Activated CD4-positive, alpha-beta T cell treated with anti-CD3 and anti-CD28 coated beads, Interleukin-2, amount 50 U/mL, for 48 hours (primary cell): ENCODE results near the gene ABHD3.
"Not testable (repeated sequence)": the region's sequence is repeated elsewhere in the genome, so short reads cannot be mapped to it uniquely, and the experiment has no call there.

Experiments
- DNase-seq, 2 experiments: peaks; one replicate each; pipeline ENCODE4 v3.0.0-alpha.2; 2020

ABHD3 gene, protein sequence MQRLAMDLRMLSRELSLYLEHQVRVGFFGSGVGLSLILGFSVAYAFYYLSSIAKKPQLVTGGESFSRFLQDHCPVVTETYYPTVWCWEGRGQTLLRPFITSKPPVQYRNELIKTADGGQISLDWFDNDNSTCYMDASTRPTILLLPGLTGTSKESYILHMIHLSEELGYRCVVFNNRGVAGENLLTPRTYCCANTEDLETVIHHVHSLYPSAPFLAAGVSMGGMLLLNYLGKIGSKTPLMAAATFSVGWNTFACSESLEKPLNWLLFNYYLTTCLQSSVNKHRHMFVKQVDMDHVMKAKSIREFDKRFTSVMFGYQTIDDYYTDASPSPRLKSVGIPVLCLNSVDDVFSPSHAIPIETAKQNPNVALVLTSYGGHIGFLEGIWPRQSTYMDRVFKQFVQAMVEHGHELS

DNA sequence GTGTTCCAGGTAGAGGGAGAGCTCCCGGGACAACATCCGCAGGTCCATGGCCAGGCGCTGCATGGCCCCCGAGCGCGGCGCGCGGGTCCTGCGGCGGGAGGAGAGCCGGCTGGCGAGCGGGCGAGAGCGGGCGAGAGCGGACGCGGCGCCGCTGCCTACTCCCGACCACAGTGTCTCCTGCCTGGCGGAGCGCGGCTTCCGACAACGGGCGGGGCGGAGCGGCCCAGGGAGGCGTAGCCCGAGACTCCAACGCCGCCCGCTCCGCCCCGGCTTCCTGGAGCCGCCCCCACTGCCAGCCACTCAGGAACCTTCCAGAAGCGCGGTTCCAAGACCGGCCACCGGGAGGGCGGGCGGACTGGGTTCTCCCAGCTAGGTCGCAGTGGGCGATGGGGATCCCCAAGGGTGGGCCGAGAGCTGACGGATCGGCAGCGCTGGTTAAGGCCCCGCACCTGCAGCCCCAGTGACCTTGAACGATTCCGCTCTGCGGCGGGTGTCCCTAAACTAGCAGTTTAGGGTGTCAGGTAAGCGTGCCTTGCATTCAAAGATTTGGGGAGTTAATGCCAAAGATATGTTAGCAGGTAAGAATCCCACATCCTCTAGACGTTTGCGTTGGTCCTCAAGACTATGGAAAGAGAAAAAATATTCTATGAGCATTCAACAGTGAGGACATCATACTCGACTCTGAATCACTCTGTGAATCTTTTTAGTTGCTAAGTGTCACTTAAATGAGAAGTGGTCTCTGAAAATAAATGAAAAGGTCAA, at the start of gene ABHD3:
Gene ABHD3, minus strand, starts transcription at position 172 of the 762 bp plus-strand sequence. Its CDS starts 109 bp downstream, at position 63.
- DNase-seq, result peak; percentile 89 to 92

- no peak for DNase-seq
These were observed 43.5 kb upstream of the ABHD3 start for GRCh38 chr18:21747764-21748693.

DNA sequence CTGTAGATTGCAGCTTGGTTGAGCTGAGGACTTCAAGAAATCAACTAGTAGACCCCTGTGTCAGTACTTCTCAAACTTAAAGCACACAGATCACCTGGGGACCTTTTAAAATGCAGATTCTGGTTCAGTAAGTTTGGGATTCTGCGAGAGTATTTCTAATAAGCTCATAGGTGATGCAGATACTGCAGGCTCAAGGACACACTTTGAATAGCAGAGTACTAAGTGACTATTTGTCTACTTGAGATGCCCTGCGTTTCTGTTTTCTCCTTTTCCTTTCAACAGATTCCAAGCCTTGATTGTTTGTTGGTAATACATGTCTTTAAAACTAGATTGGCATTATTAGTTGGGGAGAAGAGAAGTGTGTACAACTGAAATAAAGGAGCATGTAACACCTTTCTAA, 42.7 kb upstream of the ABHD3 start:
- no peak for DNase-seq

- no peak for DNase-seq
These were observed 40.7 kb upstream of the ABHD3 start for GRCh38 chr18:21745231-21745630.

GRCh38 chr18:21743166-21743832, 38.7 kb upstream of the ABHD3 start:
- DNase-seq, result no peak

DNA sequence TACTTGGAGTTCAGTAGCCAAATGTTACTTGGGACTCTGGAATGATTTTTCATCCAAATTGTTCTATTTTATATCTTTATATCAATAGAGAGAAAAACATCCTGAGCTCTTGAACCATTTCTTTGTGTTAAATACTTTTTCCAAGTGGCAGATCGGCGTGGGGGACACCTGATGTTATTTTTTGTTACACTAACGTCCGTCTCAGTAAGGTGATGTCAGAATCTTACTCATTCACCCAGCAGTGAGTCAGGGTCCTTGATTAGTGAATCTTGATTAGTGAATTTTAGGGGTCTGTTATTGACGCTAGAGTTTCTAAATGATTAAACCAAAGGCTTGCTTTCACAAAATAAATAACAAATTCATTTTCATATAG, 37.7 kb upstream of the ABHD3 start:
- DNase-seq, result no peak

GRCh38 chr18:21741562-21742314, 37.2 kb upstream of the ABHD3 start:
- DNase-seq, result peak; percentile 31 to 39

DNA sequence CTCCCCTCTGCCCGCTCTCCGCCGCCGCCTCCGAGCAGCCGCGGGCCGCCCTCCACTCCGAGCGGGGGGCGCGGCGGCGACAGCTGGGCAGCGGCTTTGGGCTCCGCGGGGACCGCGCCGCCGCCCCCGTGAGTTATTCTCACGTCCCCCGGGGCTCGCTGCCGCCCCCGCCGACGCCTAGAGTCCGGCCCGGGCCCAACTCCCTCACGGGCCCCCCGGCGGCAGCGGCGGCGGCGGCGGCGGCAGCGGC, 36.7 kb upstream of the ABHD3 start:
- DNase-seq, result no peak

GRCh38 chr18:21740538-21741311, 36.2 kb upstream of the ABHD3 start, which contains the start of gene MIB1:
Gene MIB1, plus strand, starts transcription at chr18:21740792. Its CDS starts 792 bp downstream, at chr18:21741584.
- peak; percentile 99 for DNase-seq

DNA sequence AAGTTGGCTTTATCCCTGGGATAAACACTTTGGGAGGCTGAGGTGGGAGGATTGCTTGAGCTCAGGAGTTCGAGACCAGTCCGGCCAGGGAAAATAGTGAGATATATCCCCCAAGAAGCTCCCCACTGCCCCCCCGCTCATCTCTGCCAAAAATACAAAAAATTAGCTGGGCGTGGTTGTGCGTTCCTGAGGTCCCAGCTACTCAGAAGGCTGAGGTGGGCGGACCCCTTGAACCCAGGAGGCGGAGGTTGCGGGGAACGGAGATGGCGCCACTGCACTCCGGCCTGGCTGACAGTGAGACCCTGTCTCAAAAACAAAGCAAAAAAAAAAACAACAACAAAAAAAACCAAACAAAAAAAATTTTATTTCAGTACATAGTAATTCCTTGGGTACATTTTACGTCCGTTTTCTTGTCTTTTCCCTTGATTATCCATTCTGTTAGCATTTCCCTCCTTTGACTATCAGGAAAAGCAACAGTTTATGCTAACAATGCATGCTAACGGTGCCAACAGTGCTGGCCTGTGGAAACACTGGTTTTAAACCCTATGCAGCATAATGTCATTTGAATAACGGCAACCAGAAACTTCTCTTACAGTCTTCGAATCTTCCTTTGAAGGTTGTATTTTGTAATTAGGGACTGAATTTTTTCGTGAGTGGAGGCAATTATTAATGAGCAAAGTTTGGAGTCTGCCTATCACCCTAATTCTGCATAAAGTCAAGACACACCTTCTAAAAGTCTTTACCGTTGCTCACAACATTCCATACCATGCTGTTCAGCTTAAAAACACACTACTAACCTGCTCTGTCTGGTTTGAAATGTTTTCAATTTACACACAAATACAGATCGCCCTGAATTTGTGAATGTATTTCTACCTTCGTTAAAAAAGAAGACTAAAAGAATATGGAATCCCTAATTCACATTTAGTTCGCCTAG, 35.3 kb upstream of the ABHD3 start:
- no peak for DNase-seq

GRCh38 chr18:21736926-21737325, 32.4 kb upstream of the ABHD3 start:
- not testable (repeated sequence) for DNase-seq

GRCh38 chr18:21735452-21736015, 31.0 kb upstream of the ABHD3 start:
- peak; percentile 49 to 60 for DNase-seq

DNA sequence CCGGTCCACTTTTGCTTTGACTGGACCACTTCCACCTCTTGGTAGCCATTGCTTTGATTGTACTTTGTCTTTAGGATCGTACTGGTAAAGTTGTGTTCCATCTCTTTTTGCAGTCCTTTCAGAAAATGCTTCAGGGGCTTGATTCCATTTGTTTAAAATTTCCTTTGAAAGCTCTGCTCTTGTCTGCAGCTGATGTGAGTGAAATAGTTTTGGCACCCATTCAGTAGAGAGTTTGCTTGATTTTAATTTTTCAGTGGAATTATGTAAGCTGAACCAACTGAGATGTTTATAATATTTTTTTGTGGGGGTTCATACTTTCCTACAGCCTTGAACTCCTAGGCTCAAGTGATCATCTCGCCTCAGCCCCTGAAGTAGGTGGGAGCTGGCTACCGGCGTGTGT, 28.4 kb upstream of the ABHD3 start:
- no peak for DNase-seq

GRCh38 chr18:21727702-21728101, 23.1 kb upstream of the ABHD3 start:
- no peak for DNase-seq

- no peak for DNase-seq
These were observed 20.6 kb upstream of the ABHD3 start for GRCh38 chr18:21725201-21725600.

DNA sequence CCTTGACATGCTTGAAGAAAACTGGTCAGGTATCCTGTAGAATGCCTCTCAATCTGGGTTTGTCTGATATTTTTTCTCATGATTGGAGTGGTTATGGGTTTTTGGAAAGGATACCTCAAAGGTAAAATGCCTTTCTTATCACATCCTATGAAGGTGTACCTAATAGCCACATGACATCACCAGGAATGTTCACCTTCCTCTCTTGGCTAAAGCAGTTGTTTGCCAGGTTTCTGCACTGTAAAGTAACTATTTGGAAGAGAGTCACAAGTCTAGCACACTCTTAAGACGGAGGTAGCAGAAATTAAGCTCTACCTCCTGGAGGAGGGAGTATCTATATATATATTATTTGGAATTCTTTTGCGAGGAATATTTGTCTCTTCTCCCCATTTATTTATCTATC, 18.1 kb upstream of the ABHD3 start:
- DNase-seq, result no peak

DNA sequence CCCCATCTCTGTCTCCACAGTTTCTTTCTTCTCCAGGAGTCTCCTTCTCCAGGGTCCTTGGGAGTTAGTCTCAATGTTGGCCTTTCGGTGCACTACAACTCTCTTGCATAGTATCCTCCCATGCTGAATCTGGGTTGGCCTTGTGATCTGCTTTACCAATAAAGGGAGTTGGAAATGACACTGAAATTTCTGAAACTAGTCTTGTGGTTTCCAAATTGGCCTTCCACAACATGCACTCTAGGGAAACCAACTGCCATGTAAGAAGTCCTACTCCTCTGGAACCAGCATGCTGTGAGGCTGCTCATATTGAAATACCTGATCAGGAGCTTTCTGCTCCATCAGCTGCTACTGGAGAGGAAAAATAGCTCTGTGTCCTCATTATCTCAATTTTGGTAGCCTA, 9.9 kb upstream of the ABHD3 start:
- no peak for DNase-seq

DNA sequence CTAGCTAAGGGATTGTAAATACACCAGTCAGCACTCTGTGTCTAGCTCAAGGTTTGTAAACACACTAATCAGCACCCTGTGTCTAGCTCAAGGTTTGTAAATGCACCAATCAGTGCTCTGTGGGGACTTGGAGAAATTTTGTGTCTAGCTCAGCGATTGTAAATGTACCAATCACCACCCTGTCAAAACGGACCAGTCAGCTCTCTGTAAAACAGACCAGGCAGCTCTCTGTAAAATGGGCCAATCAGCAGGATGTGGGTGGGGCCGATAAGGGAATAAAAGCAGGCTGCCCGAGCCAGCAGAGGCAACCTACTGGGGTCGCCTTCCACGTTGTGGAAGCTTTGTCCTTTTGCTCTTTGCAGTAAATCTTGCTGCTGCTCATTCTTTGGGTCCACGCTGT, 2.6 kb upstream of the ABHD3 start:
- DNase-seq, result not testable (repeated sequence)

- DNase-seq, result no peak
These were observed 1.9 kb upstream of the ABHD3 start for GRCh38 chr18:21706386-21706865.
